ENCODE data around the gene DNAJB8. TPM values are rescaled to one million over a fixed set of nuclear protein-coding genes. Genes with fewer than 3 reads are reported as not detected.

DNAJB8 gene
- total RNA-seq, 1 experiment from 2014 or later, result not detected

- DNase-seq (ENCODE audit: extremely low read depth, low read depth), result no peak
Observed at GRCh38 chr3:128484404-128485281, 18.0 kb upstream of the DNAJB8 start.

DNA sequence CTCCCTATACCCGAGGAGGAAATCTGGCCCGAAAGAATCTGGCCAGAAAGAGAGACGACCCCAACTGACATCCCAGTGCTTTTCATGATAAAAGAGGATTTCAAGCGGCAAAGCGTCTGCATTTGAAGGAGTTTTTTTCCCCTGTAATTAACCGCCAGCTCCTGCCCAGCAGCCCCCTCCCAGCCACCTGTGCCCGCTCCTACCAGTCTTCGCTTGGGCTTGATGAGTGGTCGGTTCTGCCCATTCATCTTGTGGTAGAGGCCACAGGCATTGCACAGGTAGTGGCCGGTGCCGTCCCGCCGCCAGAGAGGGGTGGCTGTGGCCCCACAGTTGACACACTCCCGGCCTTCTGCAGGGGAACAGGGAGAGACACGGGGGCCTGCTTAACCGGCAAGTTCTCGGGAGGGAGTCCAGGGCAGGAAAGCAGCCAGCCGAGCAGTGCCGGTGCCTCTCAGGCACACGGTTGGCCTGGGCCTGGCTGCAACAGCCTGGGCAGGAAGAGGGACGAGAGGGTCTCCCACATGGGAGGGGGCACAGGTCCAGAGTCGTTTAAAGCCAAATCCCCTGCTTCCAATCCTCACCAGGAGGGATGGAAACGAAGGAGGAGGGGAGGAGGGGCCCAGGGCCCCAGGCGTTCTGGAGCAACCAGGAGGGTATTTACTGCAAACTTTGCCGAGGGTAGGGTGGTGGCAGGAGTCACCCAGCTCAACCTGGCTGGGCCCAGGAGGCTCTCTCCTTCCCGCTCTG, 17.1 kb upstream of the DNAJB8 start:
- no peak for DNase-seq (ENCODE audit: extremely low read depth, low read depth)

- DNase-seq (ENCODE audit: extremely low read depth, low read depth), result no peak
Observed at GRCh38 chr3:128482666-128483656, 16.3 kb upstream of the DNAJB8 start.

- DNase-seq (ENCODE audit: extremely low read depth, low read depth), result no peak
Observed at GRCh38 chr3:128482175-128482574, 15.5 kb upstream of the DNAJB8 start.

DNA sequence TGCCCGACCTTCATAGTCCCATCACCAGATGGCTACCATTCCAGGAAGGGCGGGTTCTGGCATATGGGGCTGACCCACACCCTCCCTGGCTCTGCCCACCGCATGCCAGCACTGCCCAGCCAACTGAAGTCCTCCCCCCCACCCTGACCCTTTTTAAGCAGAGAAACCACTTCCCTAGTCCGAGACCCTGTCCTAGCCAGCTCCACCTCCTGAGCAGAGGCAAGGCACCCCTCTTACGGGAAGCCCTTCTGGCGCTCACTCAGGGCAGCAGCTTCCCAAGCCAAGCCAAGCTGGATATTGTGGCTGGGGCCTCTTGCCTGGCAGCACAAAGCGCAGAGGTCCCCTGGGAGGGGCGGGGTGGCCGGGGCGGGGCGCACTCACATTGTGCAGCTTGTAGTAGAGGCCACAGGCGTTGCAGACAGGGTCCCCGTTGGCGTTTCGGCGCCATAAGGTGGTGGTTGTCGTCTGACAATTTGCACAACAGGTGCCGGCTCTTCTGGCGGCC, 14.8 kb upstream of the DNAJB8 start:
- no peak for DNase-seq (ENCODE audit: extremely low read depth, low read depth)

DNA sequence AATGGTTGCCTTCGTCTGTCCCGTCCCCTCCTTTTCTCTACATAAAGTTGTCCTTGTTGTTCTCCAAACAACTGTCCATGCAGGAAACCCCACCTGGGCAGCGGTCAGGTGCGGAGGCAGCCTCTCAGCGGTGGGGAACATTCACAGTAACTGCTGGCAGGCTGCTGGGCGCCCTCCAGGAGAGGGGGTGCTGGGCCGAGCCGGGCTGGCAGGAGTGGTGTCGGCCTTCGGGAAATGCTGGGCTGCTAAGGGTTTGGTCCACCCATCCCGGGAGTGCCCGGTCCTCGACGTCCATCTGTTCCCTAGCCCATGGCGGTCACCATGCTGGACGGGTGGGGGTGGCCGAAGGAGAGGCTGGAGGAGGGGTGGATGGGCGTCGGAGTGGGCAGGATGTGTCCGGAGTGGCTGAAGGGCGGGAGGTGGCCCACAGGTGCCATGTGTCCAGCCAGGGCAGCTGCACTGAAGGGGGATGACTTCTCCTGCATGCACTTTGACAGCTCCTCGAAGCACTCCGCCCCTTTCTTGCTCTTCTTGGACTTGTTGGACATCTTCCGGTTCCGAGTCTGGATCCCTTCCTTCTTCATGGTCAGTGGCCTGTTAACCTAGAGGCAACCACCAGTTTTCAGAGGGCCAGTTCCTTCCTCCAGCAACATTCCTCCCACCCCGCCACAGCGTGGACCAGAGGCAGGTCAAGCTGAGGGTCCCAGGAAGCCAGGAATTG, 14.2 kb upstream of the DNAJB8 start:
- DNase-seq (ENCODE audit: extremely low read depth, low read depth), result no peak

GRCh38 chr3:128480278-128480677, 13.6 kb upstream of the DNAJB8 start:
- no peak for DNase-seq (ENCODE audit: extremely low read depth, low read depth)

- no peak for DNase-seq (ENCODE audit: extremely low read depth, low read depth)
Observed at GRCh38 chr3:128479558-128480086, 12.9 kb upstream of the DNAJB8 start.

DNA sequence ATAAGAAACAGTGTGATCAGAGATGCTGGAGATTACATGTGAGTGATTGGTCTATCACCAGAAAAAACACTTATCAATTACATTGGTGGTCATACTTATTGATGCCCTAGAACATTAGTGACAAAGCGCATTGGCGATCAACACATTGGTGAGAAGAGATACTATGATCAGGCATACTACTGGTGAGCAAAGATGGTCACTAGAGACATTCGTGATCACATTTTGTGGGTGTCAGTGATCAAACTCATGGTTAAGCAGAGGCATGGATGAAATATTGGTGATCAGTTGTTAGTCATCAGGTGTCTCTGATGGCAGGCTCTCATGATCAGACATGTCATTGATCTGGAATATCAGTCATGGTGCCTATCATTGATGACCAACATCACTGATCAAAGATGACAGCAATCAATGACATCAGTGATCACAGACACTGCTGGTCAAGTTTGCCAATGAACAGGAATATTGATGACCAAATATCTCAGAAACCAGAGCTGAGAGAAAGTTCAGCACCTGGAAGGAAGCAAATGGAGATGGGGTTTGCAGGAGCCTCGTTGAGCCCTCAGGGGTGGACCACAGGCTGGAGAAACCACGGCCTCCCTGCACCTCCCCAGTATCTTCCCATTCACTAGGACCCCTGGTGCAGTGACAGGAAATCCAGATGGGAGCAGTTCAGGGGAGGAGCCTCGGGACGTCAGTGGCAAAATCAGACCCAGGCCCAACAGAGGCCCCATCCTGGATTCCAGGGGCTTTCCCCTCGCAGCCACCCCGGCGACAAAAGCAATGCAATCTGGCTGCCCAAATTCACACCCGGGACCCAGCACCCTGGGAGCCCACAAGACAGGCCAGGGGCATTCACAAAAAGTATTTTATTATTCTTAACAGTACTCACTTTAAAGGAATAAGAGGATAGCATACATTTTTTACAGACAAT, 12.2 kb upstream of the DNAJB8 start:
- no peak for DNase-seq (ENCODE audit: extremely low read depth, low read depth)

- DNase-seq (ENCODE audit: extremely low read depth, low read depth), result no peak
Observed at GRCh38 chr3:128476659-128477058, 10.0 kb upstream of the DNAJB8 start.

DNA sequence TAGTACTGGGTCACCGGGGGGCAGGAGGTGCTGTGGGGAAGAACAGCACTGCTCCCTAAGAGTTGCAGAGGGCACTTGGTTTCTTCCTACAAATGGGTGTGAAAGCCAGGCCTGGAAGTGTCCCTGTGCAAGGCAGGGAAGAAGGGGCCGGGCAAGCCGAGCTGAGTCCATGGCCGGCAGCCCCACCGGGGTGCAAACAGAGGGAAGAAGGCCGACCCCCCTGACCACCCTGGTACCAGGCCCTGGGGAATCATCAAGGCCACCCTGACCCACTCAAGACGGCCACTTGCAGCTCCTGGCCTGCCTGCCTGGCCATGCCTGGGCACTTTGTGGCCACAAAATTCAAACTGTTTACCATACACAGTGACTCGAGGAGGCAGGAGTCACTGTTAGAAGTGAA, 8.7 kb upstream of the DNAJB8 start:
- no peak for DNase-seq (ENCODE audit: extremely low read depth, low read depth)

DNA sequence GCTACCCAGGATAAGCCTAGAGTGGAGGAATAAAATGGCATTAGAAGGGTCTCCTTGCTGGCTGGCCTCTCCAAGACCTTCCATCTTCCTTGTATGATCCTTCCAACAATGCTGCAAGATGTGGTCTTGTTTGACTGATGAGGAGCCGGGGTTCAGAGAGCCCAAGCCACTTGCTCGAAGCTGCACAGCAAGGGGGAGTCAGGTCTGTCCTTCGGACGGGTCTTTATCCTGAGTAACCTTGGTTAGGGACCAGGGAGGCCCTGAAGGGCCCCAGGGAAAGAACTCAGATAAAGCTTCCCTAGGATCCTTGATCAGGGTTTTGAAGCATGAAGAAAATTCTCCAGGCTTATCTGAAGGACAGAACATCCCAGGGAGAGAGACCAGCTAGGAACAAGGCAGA, 7.0 kb upstream of the DNAJB8 start:
- no peak for DNase-seq (ENCODE audit: extremely low read depth, low read depth)

GRCh38 chr3:128473180-128473519, 6.5 kb upstream of the DNAJB8 start:
- no peak for DNase-seq (ENCODE audit: extremely low read depth, low read depth)

DNA sequence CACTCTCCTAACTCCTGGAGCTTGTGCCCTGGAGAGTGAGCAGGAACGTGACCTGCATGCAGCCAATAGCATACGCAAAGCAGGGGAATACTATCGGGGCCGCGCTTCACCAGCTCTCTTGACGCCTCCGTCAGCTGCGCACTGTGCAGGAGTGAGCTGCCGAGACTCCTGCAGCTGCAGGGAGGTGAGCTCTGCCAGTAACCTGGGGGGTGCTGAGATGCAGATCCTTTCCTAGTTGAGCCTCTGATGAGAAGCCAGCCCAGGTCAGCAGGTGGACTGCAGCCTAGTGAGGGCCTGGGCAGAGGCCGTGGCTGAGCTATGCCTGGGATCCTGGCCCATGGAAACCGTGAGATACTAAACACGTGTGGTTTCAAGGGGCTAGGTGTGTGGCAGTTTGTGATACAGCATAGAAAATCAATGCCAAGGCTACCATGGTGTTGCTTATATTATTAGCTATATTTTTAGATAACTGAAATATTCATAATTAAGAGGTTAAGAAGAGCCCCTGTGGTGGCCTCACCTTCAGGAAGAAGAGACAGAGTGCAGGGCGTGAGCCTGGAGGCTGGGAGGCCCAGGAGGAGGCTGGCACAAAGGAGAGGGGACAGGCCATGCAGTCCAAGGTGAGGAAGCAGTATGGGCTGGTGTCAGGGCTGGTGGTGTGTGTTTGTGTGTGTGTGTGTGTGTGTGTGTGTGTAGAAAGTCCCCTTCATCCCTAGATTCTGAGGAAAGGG, 5.9 kb upstream of the DNAJB8 start:
- no peak for DNase-seq (ENCODE audit: extremely low read depth, low read depth)

DNA sequence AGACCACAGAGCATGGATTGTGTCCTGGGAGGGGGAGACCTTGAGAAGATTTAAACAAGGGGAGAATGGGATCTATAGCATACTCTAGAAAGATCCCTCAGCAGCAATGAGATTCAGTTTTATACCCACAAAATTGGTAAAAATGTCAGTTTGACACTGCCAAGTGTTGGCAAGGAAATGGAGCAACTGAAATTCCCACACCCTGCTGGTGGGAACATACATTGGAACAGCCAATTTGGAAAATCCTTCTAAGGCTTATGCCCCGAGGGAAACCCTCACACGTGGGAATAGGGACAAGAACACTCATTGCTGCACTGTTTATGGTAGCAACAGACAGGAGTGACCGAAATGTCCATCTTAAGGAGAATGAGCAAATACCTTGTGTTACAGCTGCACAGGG, 5.0 kb upstream of the DNAJB8 start:
- no peak for DNase-seq (ENCODE audit: extremely low read depth, low read depth)

GRCh38 chr3:128471110-128471509, 4.4 kb upstream of the DNAJB8 start:
- no peak for DNase-seq (ENCODE audit: extremely low read depth, low read depth)

DNA sequence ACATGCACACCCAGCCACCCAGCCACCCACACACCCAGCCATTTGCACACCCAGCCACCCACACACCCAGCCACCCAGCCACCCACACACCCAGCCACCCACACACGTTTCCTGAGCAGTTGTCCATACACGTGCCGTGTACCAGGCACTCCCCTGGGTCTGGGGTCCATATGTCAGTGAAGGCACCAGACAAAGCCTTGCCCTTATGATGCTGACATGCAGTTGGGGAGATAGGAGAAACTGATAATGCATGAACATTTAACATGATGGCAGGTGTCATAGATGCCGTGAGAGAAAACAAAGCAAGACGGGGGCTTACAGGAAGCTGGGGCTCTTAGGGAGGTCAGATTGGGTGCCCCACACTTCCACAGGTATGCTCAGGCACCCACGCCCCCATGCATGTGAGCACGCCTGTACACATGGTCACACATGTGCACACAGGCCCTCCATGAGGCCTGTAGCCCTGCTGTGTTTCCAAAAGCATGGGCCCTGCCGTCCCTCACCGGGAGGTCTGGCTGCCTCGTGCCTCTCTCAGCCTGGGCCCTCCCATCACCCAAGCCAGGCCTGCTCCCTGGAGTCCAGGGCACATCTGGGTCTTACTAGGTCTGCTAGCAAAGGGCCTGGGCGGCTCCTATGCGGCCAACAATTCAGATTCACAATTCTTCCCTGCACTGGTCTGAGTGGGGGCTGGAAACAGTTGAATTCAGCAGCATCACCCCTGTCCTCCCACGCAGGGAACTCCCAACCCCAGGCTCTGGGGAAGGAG, 3.6 kb upstream of the DNAJB8 start:
- no peak for DNase-seq (ENCODE audit: extremely low read depth, low read depth)
